K562 (cell line): ENCODE measurements around the gene KISS1. TPM values are rescaled to one million over a fixed set of nuclear protein-coding genes. Genes with fewer than 3 reads are reported as not detected.

Experiments
- ARID2 ChIP-seq: fragments of 450-650 bp; IDR thresholded peaks from 2 replicates; pipeline ENCODE4 v1.6.1; 2017; ENCODE audit warnings: antibody characterized with exemption, mild to moderate bottlenecking
- ATF1 ChIP-seq, 2 experiments: fragments of 450-650 bp in 1 of 2; IDR thresholded peaks; 2 replicates each; pipeline ENCODE4 v1.6.1; 2016; ENCODE audit warnings: missing compliant biosample characterization in 1 of 2, missing genetic modification characterization in 1 of 2
- CEBPG ChIP-seq, 3 experiments: fragments of 200-800 bp in 1 of 3; sonication (Bioruptor generic) in 1 of 3; sonication (generic) in 1 of 3; formaldehyde crosslinking in 1 of 3; IDR thresholded peaks in 2 of 3; conservative IDR thresholded peaks in 1 of 3; 2 replicates each; pipeline versions ENCODE4 v1.6.1 to v1.8.0; 2016 to 2022; ENCODE audit warnings: missing compliant biosample characterization in 2 of 3, missing genetic modification characterization in 2 of 3, mild to moderate bottlenecking in 1 of 3, missing genetic modification reagents in 1 of 3
- CREM ChIP-seq: IDR thresholded peaks from 2 replicates; pipeline ENCODE4 v1.6.1; 2014; ENCODE audit warnings: antibody characterized with exemption, low read depth
- ESRRB ChIP-seq: fragments of 250-450 bp; sonication (Bioruptor Pico); IDR thresholded peaks from 2 replicates; pipeline ENCODE4 v1.5.0; 2020; ENCODE audit warnings: mild to moderate bottlenecking, moderate library complexity, borderline replicate concordance
- ETV1 ChIP-seq: fragments of 450-650 bp; conservative IDR thresholded peaks from 2 replicates; pipeline ENCODE4 v1.6.1; 2016; ENCODE audit warnings: missing genetic modification characterization, control low read depth, low read depth, missing compliant biosample characterization
- MLLT1 ChIP-seq, 2 experiments: fragments of 450-650 bp; IDR thresholded peaks; 2 replicates each; pipeline ENCODE4 v1.6.1; 2016
- MLX ChIP-seq, 2 experiments: fragments of 450-650 bp in 1 of 2; sonication (generic) in 1 of 2; formaldehyde crosslinking; conservative IDR thresholded peaks; 2 replicates each; pipeline versions ENCODE4 v1.4.0 to v1.8.1; 2020 to 2022; ENCODE audit warnings: mild to moderate bottlenecking in 1 of 2, missing genetic modification reagents in 1 of 2
- NFRKB ChIP-seq: fragments of 450-650 bp; IDR thresholded peaks from 2 replicates; pipeline ENCODE4 v1.6.1; 2016; ENCODE audit warnings: low read depth
- SIN3B ChIP-seq: fragments of 450-650 bp; IDR thresholded peaks from 2 replicates; pipeline ENCODE4 v1.6.1; 2017; ENCODE audit warnings: low read depth, mild to moderate bottlenecking, moderate library complexity
- SMARCE1 ChIP-seq: fragments of 450-650 bp; IDR thresholded peaks from 2 replicates; pipeline ENCODE4 v1.7.1; 2016; ENCODE audit warnings: mild to moderate bottlenecking
- TFAP4 ChIP-seq: sonication (generic); formaldehyde crosslinking; IDR thresholded peaks from 2 replicates; pipeline ENCODE4 v1.8.0; 2022; ENCODE audit warnings: missing genetic modification reagents, mild to moderate bottlenecking, moderate library complexity, borderline replicate concordance
- VEZF1 ChIP-seq: fragments of 200-800 bp; sonication (Bioruptor generic); IDR thresholded peaks from 2 replicates; pipeline ENCODE4 v1.6.1; 2017; ENCODE audit warnings: missing genetic modification characterization, missing compliant biosample characterization
- ZBTB7A ChIP-seq: IDR thresholded peaks from 2 replicates; pipeline ENCODE4 v1.6.1; 2011; ENCODE audit warnings: low read depth, mild to moderate bottlenecking, low read length, moderate library complexity, borderline replicate concordance; ENCODE audit not compliant: control insufficient read depth
- ZFX ChIP-seq: sonication (generic); formaldehyde crosslinking; IDR thresholded peaks from 2 replicates; pipeline ENCODE4 v1.8.0; 2022; ENCODE audit warnings: mild to moderate bottlenecking, missing genetic modification reagents, moderate library complexity
- ZKSCAN3 ChIP-seq: fragments of 250-450 bp; sonication (Bioruptor Pico); IDR thresholded peaks from 2 replicates; pipeline ENCODE4 v1.4.0; 2020
- ZNF586 ChIP-seq: fragments of 450-650 bp; formaldehyde crosslinking; conservative IDR thresholded peaks from 2 replicates; pipeline ENCODE4 v1.4.0; 2020; ENCODE audit warnings: mild to moderate bottlenecking, moderate library complexity
- ZNF699 ChIP-seq: fragments of 250-450 bp; sonication (Bioruptor Pico); IDR thresholded peaks from 2 replicates; pipeline ENCODE4 v1.8.0; 2021; ENCODE audit warnings: mild to moderate bottlenecking, moderate library complexity; ENCODE audit not compliant: insufficient replicate concordance
- polyA plus RNA-seq, 8 experiments: library from polyadenylated mRNA; depleted of rRNA in 4 of 8; stranded (reverse) in 5 of 8; unstranded in 3 of 8; fragments of >200 nt; fragmentation: Nextera tagmentation in 2 of 8; fragmentation: Illumina TruSeq in 1 of 8; extraction: Ambion mirVana in 2 of 8; extraction: Trizol in 1 of 8; gene quantifications; 2 replicates each; pipeline versions ENCODE4 v1.2.1 to v1.2.3, GENCODE V29; 2011 to 2014; ENCODE audit warnings: inconsistent platforms in 1 of 8, missing spikeins in 1 of 8
- total RNA-seq, 7 experiments: library from RNA; depleted of rRNA in 6 of 7; stranded (reverse); fragments of >200 nt in 6 of 7; fragmentation: Illumina TruSeq in 2 of 7; extraction: Trizol in 2 of 7; gene quantifications; 2 replicates each; pipeline versions ENCODE4 v1.2.1 to v1.2.3, GENCODE V29; 2011 to 2021; ENCODE audit warnings: low replicate concordance in 1 of 7

The KISS1 gene
- total and polyA plus RNA-seq, 9 of the 15 experiments (the other 6 are each of a cell fraction or from before 2014, with no cell fraction given) = 0.31 TPM; not detected in 8

GRCh38 chr1:204151552-204152309 is 44.6 kb downstream of the KISS1 start, which contains the start of gene ETNK2 (continued):
- TF ChIP-seq CEBPG (CRISPR knock-in tag; IDR thresholded peaks at IDR 0.05) (no peak), CEBPG (tag; conservative IDR thresholded peaks at IDR 0.05 in 1 of 2, IDR thresholded peaks at IDR 0.05 in 1 of 2) (peak in 1 of 2 experiments; percentile 62; a peak in 2 of 4 replicates), ZNF699 (CRISPR knock-in tag) (no peak), ATF1 (CRISPR knock-in tag; IDR thresholded peaks at IDR 0.05) (no peak), ATF1 (tag; IDR thresholded peaks at IDR 0.05) (0 out of 2 replicates have a peak, but pooled peaks have one; percentile 12), NFRKB (no peak), ZBTB7A (peak; percentile 90), SIN3B (no peak), ARID2 (no peak), ETV1 (tag) (no peak), TFAP4 (CRISPR knock-in tag) (0 out of 2 replicates have a peak, but pooled peaks have one; percentile 15), ZNF586 (CRISPR knock-in tag) (no peak), ZKSCAN3 (CRISPR knock-in tag) (no peak), MLLT1 (IDR thresholded peaks at IDR 0.05) (no peak), CREM (0 out of 2 replicates have a peak, but pooled peaks have one; percentile 24), ESRRB (CRISPR knock-in tag) (no peak), MLX (CRISPR knock-in tag; conservative IDR thresholded peaks at IDR 0.05) (no peak), ZFX (CRISPR knock-in tag) (peak; percentile 23; the same call in 1 of the 2 replicates), SMARCE1 (no peak), VEZF1 (CRISPR knock-in tag) (peak; percentile 78)
